NCI-H2227 (cell line): ENCODE data around the gene STAP2.

Source experiments
- DNase-seq: peaks from one replicate; lab custom pipeline; 2025; ENCODE audit not compliant: unreplicated experiment; lab: John Stamatoyannopoulos, UW

The STAP2 gene

DNA sequence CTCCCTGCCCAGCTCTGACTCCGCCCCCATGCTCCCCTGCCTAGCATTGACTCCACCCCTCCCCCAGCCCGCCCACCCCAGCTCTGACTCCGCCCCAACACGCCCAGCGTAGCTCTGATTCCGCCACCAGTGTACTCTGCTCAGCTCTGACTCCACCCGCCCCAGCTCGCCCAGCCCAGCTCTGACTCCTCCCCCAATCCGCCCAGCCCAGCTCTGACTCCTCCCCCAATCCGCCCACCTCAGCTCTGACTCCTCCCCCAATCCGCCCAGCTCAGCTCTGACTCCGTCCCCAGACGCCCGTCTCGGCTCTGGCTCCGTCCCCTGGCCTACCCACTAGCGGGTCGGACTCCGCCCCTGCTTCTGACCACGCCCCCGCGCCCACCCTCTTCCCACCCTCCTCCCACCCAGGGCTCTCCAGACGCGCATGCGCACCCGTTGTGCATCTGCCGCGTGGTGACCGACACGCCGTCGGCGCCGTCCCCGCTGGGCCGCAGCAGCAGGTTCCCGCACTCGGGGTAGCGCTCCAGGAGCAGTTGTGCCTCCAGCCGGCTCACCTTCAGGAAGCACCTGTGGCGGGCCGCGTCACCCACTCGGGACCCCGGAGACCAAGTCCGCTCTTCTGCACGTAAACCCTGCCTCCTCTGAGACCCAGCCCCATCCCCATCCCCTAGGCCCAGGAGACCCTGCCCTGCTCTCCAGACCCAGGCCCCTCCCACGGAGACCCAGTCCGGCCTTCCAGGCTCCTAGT lies 10.2 kb downstream of the STAP2 start:
- DNase-seq: peak; percentile 96

DNA sequence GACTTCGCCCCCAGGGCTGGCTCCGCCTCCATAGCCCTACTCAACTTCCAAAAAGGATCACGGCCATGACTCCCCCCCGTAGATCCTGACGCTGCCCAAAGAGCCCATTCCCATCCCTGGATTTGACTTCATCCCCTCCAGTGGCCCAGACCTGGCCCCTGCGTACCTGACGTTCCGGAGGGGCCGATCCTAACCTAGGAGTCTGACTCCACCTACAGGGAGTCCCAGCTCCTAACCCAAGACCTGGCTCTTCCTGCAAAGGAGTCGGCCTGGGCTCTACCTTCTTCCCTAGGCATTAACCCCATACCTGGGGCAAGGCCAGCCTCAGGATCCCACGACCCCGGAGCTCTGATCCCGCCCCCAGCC lies 10.8 kb downstream of the STAP2 start:
- DNase-seq: no peak

DNA sequence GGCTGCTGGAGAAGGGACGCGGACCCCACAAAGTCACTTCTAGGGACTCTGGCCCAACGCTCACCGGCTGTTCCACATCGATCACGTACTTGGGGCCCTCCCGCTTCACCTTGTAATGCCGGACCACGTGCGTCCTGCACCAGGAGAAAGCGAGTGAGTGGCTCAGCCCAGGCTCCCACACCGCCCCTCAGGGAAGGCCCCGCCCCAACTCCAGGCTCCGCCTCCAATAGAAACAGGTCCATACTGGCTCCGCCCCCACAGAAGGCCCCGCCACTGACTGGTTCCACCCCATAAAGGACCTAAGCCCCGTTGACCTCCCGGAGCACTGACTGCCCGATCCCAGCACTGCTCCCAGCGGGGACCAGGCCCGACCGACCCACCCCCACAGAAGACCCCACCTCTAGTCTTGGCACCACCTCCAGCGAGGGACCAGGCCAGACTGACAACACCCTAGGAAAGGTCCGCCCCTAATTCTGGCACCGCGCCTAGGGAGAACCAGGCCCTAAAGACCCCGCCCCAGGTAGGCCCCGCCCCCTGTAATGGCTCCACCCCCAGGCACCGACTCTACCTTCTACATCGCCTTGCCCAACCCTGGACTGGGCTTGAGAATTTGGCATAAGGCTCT lies 11.3 kb downstream of the STAP2 start:
- DNase-seq: peak; percentile 84

DNA sequence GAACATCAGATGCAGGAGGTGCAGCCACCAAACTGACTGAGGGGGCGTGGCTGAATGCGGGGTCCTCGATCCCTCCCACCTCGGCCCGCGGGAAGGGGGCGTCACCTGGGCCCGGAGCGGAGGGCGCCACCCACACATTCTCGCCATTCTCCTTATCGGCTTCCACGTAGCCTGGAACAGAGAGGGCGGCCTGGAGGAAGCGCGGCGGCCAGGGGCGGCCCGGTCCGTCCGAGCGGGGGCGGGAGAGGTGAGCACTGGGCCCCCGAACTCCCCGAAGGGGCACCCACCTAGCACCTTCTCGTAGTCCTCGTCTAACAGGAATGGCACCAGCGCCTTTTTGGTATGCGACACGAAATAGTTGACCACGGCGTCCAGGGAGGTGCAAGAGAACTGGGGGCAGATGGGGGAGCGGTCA lies 11.8 kb downstream of the STAP2 start:
- DNase-seq: no peak

DNA sequence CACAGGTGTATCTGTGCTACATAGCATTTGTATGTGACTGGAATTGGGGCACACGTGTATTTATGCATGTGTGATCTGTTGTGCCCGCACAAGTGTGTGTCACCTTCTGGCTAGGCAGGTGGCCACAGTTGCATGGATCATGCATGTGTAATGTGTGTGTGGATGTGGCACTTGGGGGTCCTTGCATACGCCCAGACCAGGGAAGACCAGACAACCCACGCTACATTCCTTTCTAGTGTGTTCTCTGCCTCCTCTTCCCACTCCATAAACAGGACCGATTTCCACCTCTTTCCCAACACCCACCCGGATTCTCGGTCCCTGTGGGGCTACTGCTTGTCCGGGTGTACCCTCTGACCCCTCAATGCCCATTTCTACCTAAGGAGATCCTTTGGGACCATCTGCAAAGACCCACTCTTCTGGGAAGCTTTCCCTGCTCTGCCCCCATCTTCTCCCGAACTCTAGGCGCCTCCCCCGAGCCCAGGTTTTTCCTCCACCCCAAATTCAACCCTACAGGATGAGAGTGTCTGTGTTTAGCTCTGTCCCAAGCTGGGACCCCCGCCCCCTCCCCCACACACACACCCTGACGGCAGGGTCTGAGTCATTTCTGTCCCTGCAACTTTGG lies 12.3 kb downstream of the STAP2 start:
- no peak for DNase-seq

DNA sequence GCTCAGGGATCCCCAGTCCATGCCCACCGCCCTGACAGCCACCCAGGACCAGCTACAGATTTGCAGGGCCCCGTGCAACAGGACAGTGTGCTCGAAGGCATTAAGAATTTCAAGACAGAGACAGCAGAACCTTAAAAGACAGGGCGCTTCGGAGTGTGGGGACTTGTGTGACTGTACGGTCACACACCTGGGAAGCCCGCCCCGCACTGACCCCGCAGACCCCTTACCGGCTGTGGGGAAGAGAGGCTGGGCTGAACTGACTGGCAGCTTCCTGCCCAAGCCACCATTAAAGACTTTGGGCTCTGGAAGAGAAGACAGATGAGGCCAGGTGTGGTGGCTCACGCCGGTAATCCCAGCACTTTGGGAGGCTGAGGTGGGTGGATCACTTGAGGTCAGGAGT lies 14.4 kb downstream of the STAP2 start:
- DNase-seq: no peak

DNA sequence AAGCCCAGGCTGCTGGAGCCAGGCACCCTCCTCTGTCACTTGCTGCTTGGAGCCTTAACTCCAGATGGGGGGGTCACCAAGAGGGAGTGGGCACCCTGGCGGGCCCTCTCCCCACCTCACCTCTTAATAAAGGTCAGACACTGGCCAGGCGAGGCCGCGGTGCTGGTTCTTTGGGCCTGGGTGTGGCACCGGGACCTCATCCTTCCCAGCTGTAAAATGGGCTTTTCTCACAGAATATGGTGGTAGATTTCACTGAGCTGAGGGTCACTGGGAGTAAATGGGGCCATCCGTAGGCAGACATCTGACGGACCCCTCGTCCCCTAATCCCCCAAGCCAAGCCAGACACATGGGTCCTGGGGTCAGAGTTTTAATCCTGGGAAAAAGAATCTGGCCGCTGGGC lies 14.9 kb downstream of the STAP2 start:
- DNase-seq: no peak

DNA sequence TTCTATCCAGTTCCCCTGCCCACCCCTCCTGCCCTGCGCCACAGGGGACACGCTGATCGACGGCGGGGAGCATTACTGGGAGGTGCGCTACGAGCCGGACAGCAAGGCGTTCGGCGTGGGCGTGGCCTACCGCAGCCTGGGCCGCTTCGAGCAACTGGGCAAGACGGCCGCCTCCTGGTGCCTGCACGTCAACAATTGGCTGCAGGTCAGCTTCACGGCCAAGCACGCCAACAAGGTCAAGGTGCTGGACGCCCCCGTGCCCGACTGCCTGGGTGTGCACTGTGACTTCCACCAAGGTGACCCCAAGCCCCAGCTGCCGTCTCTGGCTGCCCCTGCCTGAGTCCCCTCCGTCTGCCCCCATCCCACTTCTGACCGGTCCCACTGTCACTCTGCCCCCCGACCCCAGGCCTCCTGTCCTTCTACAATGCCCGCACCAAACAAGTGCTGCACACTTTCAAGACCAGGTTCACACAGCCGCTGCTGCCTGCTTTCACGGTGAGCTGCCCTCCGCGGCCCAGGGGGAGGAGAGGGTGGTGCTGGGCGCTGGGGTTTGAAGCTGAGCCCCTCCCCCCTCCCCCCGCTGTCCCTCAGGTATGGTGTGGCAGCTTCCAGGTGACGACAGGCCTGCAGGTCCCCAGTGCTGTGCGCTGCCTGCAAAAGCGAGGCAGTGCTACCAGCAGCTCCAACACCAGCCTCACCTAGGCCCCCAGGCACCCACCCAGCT lies 15.5 kb downstream of the STAP2 start:
- DNase-seq: no peak

DNA sequence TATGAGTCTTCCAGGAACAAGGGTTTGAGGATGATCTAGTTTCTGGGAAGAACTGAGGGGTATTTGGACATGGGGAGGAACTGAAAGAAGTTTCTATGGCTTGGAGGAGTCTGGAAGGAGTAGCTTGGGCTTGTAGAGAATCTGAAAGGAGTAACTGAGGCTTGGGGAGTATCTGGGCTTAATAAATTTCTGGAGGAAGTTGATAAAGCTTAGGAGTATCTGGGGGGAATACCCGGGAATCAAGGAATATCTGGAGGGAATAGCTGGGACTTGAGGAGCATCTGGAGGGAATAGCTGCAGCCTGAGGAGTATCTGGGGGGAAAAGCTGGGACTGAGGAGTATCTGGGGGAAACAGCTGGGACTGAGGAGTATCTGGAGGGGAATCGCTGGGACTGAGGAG lies 18.2 kb downstream of the STAP2 start:
- DNase-seq: no peak

DNA sequence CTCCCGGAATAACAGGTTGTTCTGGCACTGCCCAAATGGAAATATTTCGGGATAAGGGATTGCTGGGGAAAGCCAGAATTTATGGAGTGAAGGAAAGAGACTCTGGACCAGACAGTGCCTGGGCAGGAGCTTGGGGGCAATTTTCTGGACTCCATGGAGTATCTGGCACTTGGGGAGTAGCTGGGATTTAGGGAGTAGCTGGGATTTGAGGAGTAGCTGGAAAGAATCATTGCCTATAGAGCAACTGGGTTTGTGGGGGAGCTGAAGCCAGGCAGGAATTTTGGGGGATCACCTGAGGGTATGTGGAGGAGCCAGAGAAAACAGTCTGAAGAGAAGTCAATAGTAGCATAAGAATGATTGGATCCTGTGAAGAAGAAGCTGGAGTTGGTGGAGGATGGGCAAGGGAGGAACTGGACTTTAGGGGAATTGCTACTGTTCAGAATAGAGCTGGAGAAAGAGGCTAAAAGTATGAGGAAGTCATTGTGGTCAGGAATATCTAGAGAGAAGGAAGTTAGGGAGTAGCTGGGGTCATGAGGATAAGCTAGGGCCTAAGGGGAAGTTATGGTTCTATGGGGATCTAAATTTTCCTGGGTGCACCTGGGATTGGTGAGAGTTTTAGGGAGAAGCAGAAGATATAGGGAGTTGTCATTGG lies 19.4 kb downstream of the STAP2 start:
- DNase-seq: no peak

DNA sequence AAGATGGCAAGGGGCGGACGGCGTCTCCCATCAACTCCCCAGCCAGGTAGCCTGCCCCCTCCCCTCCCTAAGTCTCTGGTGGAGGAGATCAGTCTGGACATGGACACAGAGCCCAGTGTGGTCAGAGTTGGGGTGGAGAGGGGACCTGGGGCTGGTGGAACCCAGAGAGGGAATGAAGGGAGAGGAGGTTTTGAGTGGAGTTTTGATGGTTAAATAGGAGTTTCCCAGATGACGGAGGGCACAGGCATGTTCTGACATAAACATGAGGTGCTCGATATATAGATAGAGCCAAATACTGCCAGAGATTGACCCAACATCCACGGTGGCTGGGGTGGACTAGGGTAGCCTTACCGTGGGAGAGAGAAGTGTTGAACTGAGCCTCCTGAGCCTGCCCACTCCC lies 20.2 kb downstream of the STAP2 start:
- no peak for DNase-seq

DNA sequence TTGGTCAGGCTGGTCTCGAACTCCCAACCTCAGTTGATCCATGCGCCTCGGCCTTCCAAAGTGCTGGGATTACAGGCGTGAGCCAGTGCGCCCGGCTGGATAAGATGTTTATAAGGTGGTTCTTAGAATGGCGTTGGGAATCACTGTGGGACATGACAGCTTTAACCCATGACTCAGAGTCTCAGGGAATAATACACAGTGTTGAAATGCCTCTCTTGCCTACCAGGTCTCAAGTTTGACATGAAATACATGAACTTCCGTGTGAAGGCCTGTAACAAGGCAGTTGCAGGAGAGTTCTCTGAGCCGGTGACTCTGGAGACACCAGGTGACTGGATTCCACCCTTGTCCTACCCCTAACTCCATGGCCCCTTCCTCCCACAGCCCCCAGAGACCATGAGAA lies 21.7 kb downstream of the STAP2 start:
- no peak for DNase-seq

DNA sequence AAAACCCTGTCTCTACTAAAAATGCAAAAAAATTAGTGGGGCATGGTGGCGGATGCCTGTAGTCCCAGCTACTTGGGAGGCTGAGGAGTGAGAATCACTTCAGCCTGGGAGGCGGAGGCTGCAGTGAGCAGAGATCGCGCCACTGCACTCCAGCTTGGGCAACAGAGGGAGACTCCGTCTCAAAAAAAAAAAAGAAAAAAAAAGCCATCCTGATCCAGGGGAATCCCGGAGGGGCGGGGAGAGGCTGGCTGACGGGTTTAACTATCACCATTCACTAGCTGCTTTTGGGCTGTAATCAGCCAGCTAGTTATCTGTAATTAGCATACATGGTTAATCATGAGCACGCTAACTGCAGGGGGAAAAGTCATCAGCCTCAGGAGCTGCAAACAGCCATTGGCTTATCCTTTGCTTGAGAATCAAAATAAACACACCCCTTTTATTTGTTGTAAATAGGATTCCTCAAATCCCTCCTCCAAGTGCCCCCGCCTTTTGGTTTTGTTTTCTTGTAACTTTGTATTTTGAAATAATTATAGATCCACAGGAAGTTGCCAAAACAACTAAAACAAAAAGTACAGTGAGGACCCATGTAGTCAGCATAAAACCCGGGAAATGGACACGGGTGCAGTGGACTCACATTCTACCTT lies 24.7 kb downstream of the STAP2 start:
- no peak for DNase-seq

DNA sequence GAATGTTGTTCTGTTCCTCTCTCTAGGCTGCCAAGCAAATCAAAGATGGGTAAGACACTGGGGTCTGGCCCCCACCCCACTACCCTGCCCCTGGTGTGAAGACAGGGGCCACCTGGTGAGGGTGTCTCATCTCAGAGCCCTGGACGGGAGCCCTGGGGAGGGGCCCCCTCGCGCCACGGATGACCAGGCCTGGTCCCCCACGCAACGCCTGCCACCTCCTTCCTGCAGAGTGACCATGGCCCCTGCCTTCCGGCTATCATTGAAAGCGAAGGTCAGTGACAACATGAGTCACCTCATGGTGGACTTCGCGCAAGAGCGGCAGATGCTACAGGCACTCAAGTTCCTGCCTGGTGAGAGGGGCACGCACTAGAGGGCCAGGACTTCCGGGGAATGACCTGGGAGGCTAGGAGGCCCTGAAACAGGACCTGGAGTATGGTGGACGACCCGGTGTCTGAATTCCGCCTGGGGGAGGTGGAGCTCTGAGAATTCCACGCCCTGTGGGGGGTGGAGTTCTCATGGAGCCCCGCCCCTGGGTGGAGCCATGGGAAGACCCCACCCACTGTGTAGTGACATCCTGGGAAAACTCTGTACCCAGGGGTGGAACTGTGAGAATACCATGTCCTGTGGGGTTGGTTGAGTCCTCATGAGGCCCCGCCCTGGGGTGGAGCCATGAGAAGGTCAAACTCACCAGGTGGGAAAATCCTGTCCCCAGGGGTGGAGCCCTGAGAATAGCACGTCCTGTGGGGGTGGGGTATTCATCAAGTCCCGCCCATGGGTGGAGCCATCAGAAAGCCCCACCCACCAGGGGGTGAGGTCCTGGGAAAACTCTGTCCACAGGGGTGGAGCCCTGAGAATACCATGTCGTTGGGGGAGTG lies 28.1 kb downstream of the STAP2 start:
- DNase-seq: peak; percentile 16

DNA sequence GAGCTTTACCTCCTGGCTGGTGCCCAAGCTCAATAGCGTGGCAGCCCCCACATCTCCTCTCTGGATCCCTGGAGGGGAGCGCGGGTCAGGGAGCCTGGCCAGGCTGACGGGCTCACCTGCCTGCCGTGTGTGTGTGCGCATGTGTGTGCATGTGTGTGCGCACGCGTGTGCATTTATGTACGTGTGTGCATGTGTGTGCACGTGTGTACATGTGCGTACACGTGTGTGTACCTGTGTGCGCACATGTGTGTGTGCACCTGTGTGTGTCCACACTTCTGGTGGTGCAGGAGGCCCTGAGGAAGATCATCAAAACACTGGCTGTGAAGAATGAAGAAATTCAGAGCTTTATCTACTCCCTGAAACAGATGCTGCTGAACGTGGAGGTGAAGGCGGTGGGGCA lies 33.0 kb downstream of the STAP2 start:
- no peak for DNase-seq

DNA sequence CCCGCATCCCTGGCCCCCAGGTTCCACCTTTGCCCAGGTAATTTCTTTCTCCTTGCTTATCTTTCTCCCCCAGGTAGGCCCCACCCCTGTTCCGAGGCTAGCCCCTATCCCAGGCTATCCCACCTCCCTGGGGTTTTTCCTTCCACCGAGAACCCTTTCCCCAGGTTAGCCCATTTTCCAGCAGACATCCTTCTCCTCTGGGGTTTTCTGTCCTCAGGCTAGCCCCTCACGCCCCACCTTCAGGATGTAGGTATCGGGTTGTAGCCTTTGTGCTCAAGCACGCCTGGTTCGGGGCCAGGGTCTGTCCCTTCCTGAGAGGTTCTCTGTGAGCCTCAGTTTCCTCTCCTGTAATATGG lies 33.4 kb downstream of the STAP2 start:
- peak; percentile 13 for DNase-seq

DNA sequence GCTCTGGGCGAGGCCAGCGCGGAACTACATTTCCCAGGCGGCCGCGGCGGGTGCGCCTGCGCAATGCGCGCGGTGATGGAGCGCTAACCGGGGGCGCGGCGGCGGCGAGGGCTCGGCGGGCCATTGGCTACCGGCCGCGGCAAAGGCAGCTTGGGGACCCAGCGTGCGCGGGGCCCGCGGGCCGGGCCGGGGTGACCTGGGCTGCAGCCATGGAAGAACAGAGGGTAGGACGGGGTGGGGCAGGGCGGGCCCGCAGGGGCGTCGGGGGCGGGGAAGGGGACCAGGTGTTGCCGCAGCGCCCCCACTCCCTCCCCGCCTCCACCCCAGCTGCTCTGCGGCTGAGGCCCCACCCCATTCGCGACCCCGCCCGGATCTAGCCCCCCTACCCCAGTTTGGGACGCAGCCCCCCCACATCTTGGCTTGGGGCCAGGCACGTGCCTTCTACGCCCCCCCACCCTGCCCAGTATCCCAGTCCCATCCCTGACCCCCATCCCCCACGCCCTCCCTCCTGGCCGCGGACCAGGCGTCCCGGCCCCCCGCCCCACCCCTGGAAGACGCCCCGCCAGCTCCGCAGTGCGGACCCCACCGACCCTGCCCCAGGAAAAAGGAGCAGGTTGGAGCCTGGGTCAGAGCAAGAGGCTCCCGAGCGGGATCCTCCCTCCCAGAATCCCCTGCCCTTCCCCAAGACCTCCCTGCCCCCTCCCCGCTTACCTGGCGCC lies 33.9 kb downstream of the STAP2 start, which contains the start of gene FSD1:
TSS of gene FSD1 (plus strand) at position 61 of the 719 bp plus-strand sequence. CDS start at position 210, 149 bp downstream.
- peak; percentile 85 for DNase-seq

DNA sequence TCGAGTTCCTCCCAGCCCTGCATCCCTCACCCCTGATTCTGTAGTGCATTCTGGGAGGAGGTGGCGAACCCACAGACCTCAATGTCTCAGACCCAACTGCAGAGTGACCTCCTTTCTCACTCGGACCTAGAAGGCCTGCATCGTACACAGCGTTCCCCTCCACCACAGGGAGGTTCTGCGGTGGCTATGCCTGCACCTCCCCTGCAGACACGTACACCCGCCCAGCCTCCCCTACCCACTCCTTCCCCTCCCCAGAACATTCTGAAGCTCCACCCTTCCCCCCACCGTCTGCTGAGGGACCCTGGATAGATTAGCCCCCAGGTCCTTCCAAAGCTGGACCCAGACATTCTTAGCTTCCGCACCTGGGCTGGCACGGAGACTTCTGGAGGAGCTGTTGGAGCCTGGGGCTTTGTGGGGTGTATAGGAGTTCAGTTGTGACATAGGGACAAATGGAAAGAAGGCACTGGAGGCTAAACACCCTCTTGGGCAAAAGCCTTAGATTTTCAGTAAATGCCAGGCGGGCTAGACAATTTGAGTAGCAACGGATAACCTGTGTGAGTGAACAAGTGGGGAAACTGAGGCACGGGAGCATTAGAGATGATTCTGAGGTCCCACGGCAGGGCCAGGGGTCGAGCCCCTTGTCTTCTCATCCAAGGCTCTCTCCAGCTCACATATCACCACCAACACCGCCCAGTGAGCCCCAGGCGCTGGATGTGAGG lies 34.6 kb downstream of the STAP2 start:
- no peak for DNase-seq

DNA sequence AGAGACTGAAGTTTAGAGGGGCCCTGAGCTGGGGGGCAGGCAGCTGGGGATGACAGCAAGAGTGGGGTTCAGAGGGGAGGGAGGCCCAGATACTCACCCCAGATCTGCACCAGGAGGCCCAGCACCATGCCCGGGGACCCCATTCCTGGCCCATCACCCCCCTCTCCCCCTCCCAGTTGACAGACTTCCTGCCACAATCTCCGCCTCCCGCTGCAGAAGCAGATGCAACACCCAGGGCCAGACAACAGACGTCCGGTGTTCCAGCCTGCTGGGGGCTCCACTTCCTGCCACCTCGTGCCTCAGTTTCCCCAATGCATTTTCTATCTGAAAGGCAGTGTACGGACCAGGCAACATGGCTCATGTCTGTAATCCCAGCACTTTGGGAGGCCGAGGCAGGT lies 36.4 kb downstream of the STAP2 start, which contains the start of gene TMIGD2:
TSS of gene TMIGD2 (minus strand) at position 147 of the 398 bp plus-strand sequence. CDS start at position 143, 4 bp downstream.
- no peak for DNase-seq
